ENCODE data around the gene PSMA8. TPM values are rescaled to one million over a fixed set of nuclear protein-coding genes. Genes with fewer than 3 reads are reported as not detected.

Gene PSMA8
- 0.14 TPM in 1 of 2 replicates, not detected in the other for total RNA-seq (ENCODE audit: low replicate concordance)
- long read RNA-seq = 0 reads

DNA sequence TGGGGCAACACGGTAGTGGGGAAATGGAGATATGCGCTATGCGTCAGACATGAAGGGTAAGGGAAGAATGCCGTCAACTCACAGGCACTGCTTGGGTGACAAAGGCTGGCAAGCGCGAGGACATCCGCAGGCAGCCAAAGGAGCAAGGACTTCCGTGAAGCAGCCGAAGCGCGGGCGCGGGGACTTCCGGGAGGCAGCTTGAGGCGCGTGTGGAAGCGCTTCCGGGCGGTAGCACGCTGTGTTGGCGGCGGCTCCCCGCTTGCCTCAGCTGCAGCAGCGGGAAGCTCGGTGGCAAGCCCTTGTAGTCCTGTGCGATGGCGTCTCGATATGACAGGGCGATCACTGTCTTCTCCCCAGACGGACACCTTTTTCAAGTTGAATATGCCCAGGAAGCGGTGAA is at the start of gene PSMA8:
TSS of gene PSMA8 (plus strand) at position 218 of the 400 bp plus-strand sequence. CDS start at position 315, 97 bp downstream.
- Mint-ChIP-seq H3K36me3 (no peaks in the 10 kb centered on the region), H3K4me3 (peak within 1 kb of the TSS; percentile 20), H3K27me3 (peaks cover 3% of the 10 kb centered on the region), H3K4me1 (ENCODE audit: unreplicated experiment) (peaks cover 4% of the 10 kb centered on the region), H3K9me3 (no peaks in the 10 kb centered on the region), H3K27ac (no peak within 1 kb of the TSS)
- TF ChIP-seq, protein P1, sequence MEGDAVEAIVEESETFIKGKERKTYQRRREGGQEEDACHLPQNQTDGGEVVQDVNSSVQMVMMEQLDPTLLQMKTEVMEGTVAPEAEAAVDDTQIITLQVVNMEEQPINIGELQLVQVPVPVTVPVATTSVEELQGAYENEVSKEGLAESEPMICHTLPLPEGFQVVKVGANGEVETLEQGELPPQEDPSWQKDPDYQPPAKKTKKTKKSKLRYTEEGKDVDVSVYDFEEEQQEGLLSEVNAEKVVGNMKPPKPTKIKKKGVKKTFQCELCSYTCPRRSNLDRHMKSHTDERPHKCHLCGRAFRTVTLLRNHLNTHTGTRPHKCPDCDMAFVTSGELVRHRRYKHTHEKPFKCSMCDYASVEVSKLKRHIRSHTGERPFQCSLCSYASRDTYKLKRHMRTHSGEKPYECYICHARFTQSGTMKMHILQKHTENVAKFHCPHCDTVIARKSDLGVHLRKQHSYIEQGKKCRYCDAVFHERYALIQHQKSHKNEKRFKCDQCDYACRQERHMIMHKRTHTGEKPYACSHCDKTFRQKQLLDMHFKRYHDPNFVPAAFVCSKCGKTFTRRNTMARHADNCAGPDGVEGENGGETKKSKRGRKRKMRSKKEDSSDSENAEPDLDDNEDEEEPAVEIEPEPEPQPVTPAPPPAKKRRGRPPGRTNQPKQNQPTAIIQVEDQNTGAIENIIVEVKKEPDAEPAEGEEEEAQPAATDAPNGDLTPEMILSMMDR (conservative IDR thresholded peaks at IDR 0.05) = no peak
- no peak for DNase-seq (ENCODE audit: extremely low spot score, unreplicated experiment)

DNA sequence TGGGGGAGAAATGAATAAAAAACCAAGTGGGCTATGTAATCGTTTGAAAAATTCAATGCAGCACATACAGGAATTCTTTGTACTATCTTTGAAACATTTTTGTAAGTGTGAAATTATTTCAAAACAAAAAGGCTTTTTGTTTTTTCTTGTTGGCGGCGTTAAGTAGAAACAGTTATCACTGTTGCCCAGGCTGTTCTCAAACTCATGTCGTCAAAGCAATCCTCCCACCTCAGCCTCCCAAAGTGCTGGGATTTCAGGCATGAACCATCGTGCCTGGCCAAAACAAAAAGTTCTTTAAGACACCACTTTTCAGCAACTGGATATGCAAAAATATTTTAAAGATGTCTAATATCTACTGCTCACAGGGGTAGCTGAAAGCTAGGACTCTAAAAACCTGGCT is 48.6 kb upstream of the PSMA8 start:
- H3K27ac Mint-ChIP-seq = no peak overlapping the region
- peaks cover 18% of the 10 kb centered on the region for H3K36me3 Mint-ChIP-seq
- DNase-seq (ENCODE audit: extremely low spot score, unreplicated experiment) = no peak

DNA sequence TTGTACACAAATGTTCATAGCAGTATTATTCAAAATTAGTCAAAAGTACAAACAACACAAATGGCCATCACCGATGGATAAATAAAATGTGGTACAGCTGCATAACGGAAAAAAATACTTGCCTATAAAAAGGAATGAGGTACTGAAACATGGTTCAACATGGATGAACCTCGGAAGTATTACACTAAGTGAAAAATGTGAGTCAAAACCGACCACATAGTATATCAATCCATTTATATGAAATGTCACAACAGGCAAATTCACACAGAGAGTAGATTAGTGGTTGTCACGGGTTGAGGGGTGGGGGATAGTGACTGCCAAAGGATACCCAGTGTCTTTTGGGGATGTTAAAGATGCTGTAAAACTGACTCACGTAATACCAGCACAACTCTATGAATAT is 46.7 kb upstream of the PSMA8 start:
- TF ChIP-seq, protein P1 (conservative IDR thresholded peaks at IDR 0.05) = no peak
- Mint-ChIP-seq H3K4me3 (peak overlapping the region; percentile 32), H3K36me3 (peaks cover 10% of the 10 kb centered on the region), H3K27ac (no peak overlapping the region), H3K4me1 (ENCODE audit: unreplicated experiment) (peaks cover 20% of the 10 kb centered on the region), H3K27me3 (peaks cover 5% of the 10 kb centered on the region), H3K9me3 (no peaks in the 10 kb centered on the region)
- DNase-seq (ENCODE audit: extremely low spot score, unreplicated experiment) = no peak

More for the DNA sequence above, 48.6 kb upstream of the PSMA8 start:
- no peak overlapping the region for H3K4me3 Mint-ChIP-seq
- H3K27me3 Mint-ChIP-seq = no peaks in the 10 kb centered on the region
- TF ChIP-seq, protein P1 (conservative IDR thresholded peaks at IDR 0.05) = no peak
- H3K9me3 Mint-ChIP-seq = no peaks in the 10 kb centered on the region
- H3K4me1 Mint-ChIP-seq (ENCODE audit: unreplicated experiment) = peaks cover 14% of the 10 kb centered on the region

DNA sequence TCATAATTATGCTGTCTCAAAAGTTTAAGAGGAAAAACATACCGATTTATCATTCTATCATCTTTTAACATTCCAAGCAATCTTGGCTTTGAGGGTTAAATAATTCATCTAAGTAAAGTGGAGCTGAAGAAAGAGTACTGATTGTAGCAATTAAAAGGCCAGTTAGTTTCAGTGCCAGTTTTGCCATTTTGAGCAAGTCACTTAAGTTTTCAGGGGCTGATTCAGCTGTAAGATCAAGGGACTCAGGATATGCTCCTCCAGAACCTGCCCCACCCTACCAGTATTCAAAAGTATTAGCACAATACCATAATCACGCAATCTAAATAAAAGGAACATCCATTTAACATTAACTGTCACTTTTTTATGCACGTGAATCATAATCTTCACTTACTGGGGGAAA is 45.2 kb upstream of the PSMA8 start:
- TF ChIP-seq, protein P1 (conservative IDR thresholded peaks at IDR 0.05) = no peak
- Mint-ChIP-seq H3K9me3 (no peaks in the 10 kb centered on the region), H3K27ac (peak overlapping the region; percentile 97), H3K4me3 (peak overlapping the region; percentile 99), H3K4me1 (ENCODE audit: unreplicated experiment) (peaks cover 20% of the 10 kb centered on the region), H3K36me3 (peaks cover 5% of the 10 kb centered on the region), H3K27me3 (peaks cover 5% of the 10 kb centered on the region)
- no peak for DNase-seq (ENCODE audit: extremely low spot score, unreplicated experiment)

DNA sequence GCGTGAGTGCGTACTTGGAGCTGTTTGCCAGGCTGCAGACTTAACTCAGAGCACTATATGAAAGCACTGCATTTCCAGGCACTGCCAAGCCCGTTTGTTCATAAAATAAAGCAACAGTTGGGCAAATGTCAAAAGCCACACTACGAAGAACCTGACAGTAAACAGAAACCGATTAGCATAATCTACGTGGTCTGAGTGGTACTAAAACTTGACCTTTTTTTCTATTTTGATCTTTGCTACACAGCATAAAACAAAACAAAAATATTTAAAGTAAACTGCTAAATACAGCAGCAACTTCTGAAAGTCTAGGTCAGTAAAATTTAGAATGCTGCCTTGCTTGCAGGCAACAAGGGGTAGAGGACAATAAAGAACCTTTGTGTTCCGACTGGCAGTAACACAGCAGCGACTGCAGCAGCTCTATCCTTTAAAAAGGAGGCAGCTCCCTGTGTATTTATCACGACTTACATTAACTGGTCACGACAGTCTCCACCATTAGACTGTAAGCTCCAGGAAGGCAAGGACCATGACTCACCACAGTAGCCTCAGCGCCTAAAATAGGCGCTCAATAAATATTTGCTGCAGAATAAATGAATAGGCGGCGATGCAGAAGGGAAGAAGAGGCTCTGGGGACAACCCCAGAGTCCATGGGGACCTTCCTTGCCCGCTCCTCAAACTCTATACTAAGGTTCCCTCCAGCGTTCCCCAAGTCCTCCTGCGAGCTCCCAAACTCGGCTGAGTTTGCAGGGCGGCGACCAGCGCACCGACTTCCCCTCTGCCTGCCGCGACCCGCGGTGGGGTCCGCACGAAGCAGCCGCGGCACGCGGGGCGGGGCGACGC is 44.2 kb upstream of the PSMA8 start:
- no peak for DNase-seq (ENCODE audit: extremely low spot score, unreplicated experiment)
- H3K27ac Mint-ChIP-seq = peak overlapping the region; percentile 97
- TF ChIP-seq, protein P1 (conservative IDR thresholded peaks at IDR 0.05) = no peak

More for the DNA sequence above, 44.2 kb upstream of the PSMA8 start:
- H3K9me3 Mint-ChIP-seq = no peaks in the 10 kb centered on the region
- H3K4me1 Mint-ChIP-seq (ENCODE audit: unreplicated experiment) = peaks cover 20% of the 10 kb centered on the region
- peak overlapping the region; percentile 99 for H3K4me3 Mint-ChIP-seq
- H3K36me3 Mint-ChIP-seq = peaks cover 5% of the 10 kb centered on the region
- peaks cover 5% of the 10 kb centered on the region for H3K27me3 Mint-ChIP-seq

Measured in type B pancreatic cell (in vitro differentiated cells).